GM12801 (cell line): ENCODE data around the gene PPFIBP2.

Experiments
- TF ChIP-seq, protein P1 (sequence below): IDR thresholded peaks from one replicate; pipeline ENCODE4 v1.5.1; 2011; ENCODE audit warnings: control low read depth; ENCODE audit not compliant: insufficient read length; ENCODE audit errors: extremely low read depth

The PPFIBP2 gene

GRCh38 chr11:7582338-7582985, 68.7 kb downstream of the PPFIBP2 start:
- TF ChIP-seq, protein P1, sequence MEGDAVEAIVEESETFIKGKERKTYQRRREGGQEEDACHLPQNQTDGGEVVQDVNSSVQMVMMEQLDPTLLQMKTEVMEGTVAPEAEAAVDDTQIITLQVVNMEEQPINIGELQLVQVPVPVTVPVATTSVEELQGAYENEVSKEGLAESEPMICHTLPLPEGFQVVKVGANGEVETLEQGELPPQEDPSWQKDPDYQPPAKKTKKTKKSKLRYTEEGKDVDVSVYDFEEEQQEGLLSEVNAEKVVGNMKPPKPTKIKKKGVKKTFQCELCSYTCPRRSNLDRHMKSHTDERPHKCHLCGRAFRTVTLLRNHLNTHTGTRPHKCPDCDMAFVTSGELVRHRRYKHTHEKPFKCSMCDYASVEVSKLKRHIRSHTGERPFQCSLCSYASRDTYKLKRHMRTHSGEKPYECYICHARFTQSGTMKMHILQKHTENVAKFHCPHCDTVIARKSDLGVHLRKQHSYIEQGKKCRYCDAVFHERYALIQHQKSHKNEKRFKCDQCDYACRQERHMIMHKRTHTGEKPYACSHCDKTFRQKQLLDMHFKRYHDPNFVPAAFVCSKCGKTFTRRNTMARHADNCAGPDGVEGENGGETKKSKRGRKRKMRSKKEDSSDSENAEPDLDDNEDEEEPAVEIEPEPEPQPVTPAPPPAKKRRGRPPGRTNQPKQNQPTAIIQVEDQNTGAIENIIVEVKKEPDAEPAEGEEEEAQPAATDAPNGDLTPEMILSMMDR: no peak

GRCh38 chr11:7583248-7583647, 69.4 kb downstream of the PPFIBP2 start:
- TF ChIP-seq, protein P1: no peak

DNA sequence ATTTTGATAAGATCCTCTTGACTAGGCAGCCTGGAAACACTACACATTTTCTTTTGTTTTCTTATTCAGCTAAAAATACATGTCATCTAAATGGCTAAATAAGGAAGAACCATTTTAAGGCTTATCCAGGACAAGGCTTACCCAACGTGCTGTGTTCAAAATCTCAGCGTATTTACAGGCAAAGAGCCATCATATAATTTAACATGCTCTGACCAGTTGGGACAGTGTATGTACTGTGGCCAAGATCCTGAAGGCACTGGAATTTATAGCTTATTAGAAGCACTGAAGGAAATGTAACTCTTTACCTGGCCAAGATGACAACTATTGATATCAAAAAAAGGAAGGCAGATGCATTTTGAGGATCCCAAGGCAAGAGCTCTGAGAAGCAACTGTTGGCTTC, 71.1 kb downstream of the PPFIBP2 start:
- TF ChIP-seq, protein P1: no peak

- TF ChIP-seq, protein P1: no peak
These were observed 72.0 kb downstream of the PPFIBP2 start for GRCh38 chr11:7585816-7586215.

DNA sequence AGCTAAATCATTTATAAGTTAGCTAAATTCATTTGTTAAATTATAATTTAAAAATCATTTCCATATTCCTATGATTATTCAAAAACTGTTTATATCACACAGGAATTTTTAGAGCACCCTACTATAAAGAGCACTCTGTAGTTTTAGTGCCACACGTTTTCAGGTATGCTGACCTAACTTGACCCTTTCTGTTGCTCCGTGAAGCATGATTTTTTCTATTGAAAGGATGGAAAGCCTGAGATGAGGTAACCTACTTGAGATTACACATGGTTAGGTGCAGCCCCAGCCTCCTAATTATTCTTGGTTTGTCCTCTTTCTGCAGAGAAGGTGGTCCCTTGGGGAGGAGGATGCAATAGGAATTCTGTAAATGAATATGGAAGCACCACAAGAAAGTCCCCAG, 72.6 kb downstream of the PPFIBP2 start:
- TF ChIP-seq, protein P1: no peak

DNA sequence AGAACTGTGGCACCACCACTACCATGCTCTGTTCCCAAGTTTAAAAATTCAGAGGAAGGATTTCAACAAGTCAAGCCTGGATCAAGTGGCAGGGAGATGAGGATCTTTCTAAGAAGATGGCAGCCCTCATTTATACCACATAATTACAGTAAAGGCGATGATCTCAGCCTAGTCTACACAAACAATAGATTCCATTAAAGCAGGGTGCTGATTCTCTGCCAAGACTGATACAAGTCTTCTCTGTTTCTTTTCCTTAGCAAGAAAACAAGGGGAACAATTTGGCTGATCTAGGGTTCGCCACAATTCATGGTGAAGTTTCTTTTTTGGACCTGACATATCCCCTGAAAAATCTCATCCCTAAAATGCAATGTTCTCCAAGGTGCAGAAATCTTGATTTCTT, 73.9 kb downstream of the PPFIBP2 start:
- TF ChIP-seq, protein P1: no peak

- TF ChIP-seq, protein P1: no peak
These were observed 76.1 kb downstream of the PPFIBP2 start for GRCh38 chr11:7589861-7590260.

DNA sequence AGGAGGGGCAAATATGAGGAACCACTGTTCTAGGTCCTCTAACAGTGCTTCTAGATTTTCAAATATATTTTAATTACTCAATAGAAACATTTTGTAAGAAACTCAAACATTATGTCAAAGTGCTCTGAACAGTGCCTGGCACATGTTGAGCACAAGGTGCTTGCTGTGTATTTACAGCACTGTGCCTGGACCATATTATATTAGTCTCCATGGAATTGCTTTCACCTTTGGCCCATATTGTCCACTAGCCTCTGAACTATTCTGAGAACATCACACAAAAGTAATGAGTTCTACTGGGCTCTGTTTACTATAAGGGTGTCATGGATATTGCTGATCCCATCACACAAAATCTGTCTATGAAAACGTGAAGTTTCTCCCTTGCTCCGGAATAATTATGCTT, 76.7 kb downstream of the PPFIBP2 start:
- TF ChIP-seq, protein P1: no peak
